ENCODE results near the gene GALNS.
"Not testable (repeated sequence)": the region's sequence is repeated elsewhere in the genome, so short reads cannot be mapped to it uniquely, and the experiment has no call there.

Gene GALNS

GRCh38 chr16:88856828-88857727, at the start of gene GALNS, which contains the start of gene TRAPPC2L:
TSS of gene GALNS (minus strand) at chr16:88856947. CDS start at chr16:88856877, 70 bp downstream.
TSS of gene TRAPPC2L (plus strand) at chr16:88857127. CDS start at chr16:88857151, 24 bp downstream.
- DNase-seq = peak; percentile 84 to 95

GRCh38 chr16:88906020-88906419, 49.3 kb upstream of the GALNS start:
- no peak for DNase-seq

GRCh38 chr16:88905563-88905962, 48.8 kb upstream of the GALNS start:
- DNase-seq = no peak

- DNase-seq = no peak
Observed at GRCh38 chr16:88904676-88905365, 48.1 kb upstream of the GALNS start.

GRCh38 chr16:88903267-88903666, 46.5 kb upstream of the GALNS start:
- DNase-seq = no peak

GRCh38 chr16:88902744-88903143, 46.0 kb upstream of the GALNS start:
- no peak for DNase-seq

- no peak for DNase-seq
Observed at GRCh38 chr16:88901718-88902337, 45.1 kb upstream of the GALNS start.

GRCh38 chr16:88900662-88901052, 43.9 kb upstream of the GALNS start:
- no peak for DNase-seq

GRCh38 chr16:88899901-88900661, 43.3 kb upstream of the GALNS start:
- DNase-seq = no peak

GRCh38 chr16:88897696-88898425, 41.1 kb upstream of the GALNS start:
- DNase-seq = no peak

- no peak for DNase-seq
Observed at GRCh38 chr16:88896238-88897070, 39.7 kb upstream of the GALNS start.

GRCh38 chr16:88895335-88895734, 38.6 kb upstream of the GALNS start:
- no peak for DNase-seq

- DNase-seq = no peak
Observed at GRCh38 chr16:88894681-88895300, 38.0 kb upstream of the GALNS start.

- not testable (repeated sequence) for DNase-seq
Observed at GRCh38 chr16:88894266-88894665, 37.5 kb upstream of the GALNS start.

- DNase-seq = no peak
Observed at GRCh38 chr16:88893127-88893968, 36.6 kb upstream of the GALNS start.

- no peak for DNase-seq
Observed at GRCh38 chr16:88892065-88892464, 35.3 kb upstream of the GALNS start.

GRCh38 chr16:88891083-88891482, 34.3 kb upstream of the GALNS start:
- no peak for DNase-seq

GRCh38 chr16:88889702-88890352, 33.1 kb upstream of the GALNS start:
- not testable (repeated sequence) for DNase-seq
